GM12878 (cell line): ENCODE measurements around the gene DCAF17.

ENCODE experiments used
- CREM ChIP-seq: IDR thresholded peaks from 2 replicates; pipeline ENCODE4 v1.6.1; 2014; ENCODE audit warnings: antibody characterized with exemption, low read depth
- EZH2 ChIP-seq: IDR thresholded peaks from 2 replicates; pipeline ENCODE4 v1.6.1; 2012; ENCODE audit warnings: low read depth, mild to moderate bottlenecking, control low read depth, inconsistent platforms, low read length, borderline replicate concordance; ENCODE audit not compliant: control insufficient read depth
- HCFC1 ChIP-seq: fragments of 150-350 bp; IDR thresholded peaks from 2 replicates; pipeline ENCODE4 v1.6.1; 2014; ENCODE audit warnings: low read length
- JUNB ChIP-seq: IDR thresholded peaks from 2 replicates; pipeline ENCODE4 v1.6.1; 2016; ENCODE audit warnings: antibody characterized with exemption, mild to moderate bottlenecking
- MEF2A ChIP-seq: IDR thresholded peaks from 2 replicates; pipeline ENCODE4 v1.6.1; 2011; ENCODE audit warnings: low read depth, mild to moderate bottlenecking, low read length, moderate library complexity; ENCODE audit not compliant: insufficient read depth
- NFIC ChIP-seq: IDR thresholded peaks from 2 replicates; pipeline ENCODE4 v1.6.1; 2012; ENCODE audit warnings: low read depth, mild to moderate bottlenecking, inconsistent platforms, low read length, moderate library complexity
- SMARCA5 ChIP-seq: fragments of 450-650 bp; IDR thresholded peaks from 2 replicates; pipeline ENCODE4 v1.6.1; 2017; ENCODE audit warnings: mild to moderate bottlenecking
- SREBF2 ChIP-seq: IDR thresholded peaks from 2 replicates; pipeline ENCODE4 v1.6.1; 2012; ENCODE audit warnings: mild to moderate bottlenecking, low read length
- TARDBP ChIP-seq: IDR thresholded peaks from 2 replicates; pipeline ENCODE4 v1.6.1; 2016; ENCODE audit warnings: borderline replicate concordance
- TF ChIP-seq, protein P1 (sequence below), 3 experiments: IDR thresholded peaks in 2 of 3; conservative IDR thresholded peaks in 1 of 3; 2 replicates each; pipeline ENCODE4 v1.5.1; 2011; ENCODE audit warnings: low read depth in 3 of 3, low read length in 3 of 3, mild to moderate bottlenecking in 3 of 3, control low read depth in 2 of 3, moderate library complexity in 2 of 3, inconsistent platforms in 1 of 3, mixed read lengths in 1 of 3; ENCODE audit not compliant: control insufficient read depth in 2 of 3, insufficient read depth in 1 of 3; ENCODE audit errors: extremely low read depth in 1 of 3
- TF ChIP-seq, protein P2 (sequence below): IDR thresholded peaks from 2 replicates; pipeline ENCODE4 v1.6.1; 2012; ENCODE audit warnings: mild to moderate bottlenecking, low read depth, low read length

DNA sequence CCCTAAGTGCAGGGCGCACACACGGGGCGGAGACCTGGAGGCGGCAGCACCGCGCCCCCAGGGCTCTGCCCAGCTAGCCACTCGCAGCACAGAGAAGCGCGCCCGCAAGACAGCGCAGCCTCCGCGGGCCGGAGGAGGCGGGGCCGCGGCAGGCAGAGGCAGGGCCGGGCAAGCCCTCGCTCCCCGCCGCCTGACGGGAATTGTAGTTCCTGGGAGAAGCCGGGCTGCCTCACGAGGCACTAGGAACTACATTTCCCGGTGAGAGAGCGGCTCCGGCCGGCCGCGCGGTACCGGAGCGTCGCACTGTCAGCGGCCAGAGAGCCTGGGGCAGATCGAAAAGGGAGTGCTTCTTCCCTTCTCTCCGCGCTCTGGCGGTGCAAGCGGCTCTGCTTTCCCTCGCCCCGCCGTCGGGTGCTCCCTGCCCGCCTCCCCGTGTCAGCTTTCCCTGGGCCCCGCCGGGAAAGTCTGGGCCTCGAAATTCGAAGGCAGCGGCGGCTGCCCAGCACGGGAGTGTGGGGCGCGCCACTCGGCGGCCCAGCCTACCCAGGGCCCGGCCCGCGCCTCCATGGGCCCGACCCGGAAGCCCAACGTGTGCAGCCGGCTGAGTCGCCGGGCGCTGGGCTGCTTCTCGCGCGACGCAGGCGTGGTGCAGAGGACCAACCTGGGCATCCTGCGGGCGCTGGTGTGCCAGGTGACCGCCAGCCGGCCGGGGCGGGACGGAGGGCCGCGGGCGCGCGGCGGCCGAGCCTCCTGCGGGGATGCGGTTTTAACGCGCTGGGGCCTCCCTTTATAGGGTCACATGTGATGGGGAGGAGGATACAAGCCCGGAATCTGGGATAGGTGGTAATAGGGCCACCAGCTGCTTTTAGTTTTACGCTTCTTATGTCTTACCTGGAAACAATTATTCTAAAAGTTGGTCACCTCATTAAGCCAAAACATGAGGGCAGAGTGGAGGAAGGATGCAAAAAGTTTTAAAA lies at the start of gene DCAF17:
- TF ChIP-seq, protein P1, sequence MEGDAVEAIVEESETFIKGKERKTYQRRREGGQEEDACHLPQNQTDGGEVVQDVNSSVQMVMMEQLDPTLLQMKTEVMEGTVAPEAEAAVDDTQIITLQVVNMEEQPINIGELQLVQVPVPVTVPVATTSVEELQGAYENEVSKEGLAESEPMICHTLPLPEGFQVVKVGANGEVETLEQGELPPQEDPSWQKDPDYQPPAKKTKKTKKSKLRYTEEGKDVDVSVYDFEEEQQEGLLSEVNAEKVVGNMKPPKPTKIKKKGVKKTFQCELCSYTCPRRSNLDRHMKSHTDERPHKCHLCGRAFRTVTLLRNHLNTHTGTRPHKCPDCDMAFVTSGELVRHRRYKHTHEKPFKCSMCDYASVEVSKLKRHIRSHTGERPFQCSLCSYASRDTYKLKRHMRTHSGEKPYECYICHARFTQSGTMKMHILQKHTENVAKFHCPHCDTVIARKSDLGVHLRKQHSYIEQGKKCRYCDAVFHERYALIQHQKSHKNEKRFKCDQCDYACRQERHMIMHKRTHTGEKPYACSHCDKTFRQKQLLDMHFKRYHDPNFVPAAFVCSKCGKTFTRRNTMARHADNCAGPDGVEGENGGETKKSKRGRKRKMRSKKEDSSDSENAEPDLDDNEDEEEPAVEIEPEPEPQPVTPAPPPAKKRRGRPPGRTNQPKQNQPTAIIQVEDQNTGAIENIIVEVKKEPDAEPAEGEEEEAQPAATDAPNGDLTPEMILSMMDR (IDR thresholded peaks at IDR 0.05 in 2 of 3, conservative IDR thresholded peaks at IDR 0.05 in 1 of 3; ENCODE audit: control insufficient read depth in 2 of 3, extremely low read depth in 1 of 3, insufficient read depth in 1 of 3, low read depth in 3 of 3, low read length in 3 of 3) = no peak
- no peak for TF ChIP-seq JUNB
- 0 out of 2 replicates have a peak, but pooled peaks have one; percentile 23 for TF ChIP-seq TARDBP
- no peak for TF ChIP-seq NFIC
- peak; percentile 49; the same call in 1 of the 2 replicates for TF ChIP-seq CREM
- TF ChIP-seq SREBF2 = no peak
- TF ChIP-seq MEF2A = no peak
- no peak for TF ChIP-seq EZH2
- TF ChIP-seq, protein P2, sequence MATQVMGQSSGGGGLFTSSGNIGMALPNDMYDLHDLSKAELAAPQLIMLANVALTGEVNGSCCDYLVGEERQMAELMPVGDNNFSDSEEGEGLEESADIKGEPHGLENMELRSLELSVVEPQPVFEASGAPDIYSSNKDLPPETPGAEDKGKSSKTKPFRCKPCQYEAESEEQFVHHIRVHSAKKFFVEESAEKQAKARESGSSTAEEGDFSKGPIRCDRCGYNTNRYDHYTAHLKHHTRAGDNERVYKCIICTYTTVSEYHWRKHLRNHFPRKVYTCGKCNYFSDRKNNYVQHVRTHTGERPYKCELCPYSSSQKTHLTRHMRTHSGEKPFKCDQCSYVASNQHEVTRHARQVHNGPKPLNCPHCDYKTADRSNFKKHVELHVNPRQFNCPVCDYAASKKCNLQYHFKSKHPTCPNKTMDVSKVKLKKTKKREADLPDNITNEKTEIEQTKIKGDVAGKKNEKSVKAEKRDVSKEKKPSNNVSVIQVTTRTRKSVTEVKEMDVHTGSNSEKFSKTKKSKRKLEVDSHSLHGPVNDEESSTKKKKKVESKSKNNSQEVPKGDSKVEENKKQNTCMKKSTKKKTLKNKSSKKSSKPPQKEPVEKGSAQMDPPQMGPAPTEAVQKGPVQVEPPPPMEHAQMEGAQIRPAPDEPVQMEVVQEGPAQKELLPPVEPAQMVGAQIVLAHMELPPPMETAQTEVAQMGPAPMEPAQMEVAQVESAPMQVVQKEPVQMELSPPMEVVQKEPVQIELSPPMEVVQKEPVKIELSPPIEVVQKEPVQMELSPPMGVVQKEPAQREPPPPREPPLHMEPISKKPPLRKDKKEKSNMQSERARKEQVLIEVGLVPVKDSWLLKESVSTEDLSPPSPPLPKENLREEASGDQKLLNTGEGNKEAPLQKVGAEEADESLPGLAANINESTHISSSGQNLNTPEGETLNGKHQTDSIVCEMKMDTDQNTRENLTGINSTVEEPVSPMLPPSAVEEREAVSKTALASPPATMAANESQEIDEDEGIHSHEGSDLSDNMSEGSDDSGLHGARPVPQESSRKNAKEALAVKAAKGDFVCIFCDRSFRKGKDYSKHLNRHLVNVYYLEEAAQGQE = no peak
- peak; percentile 92 for TF ChIP-seq HCFC1
- TF ChIP-seq SMARCA5 = 0 out of 2 replicates have a peak, but pooled peaks have one; percentile 69
